Naive thymus-derived CD4-positive, alpha-beta T cell (primary cell): Measurements from ENCODE around the gene ARL6IP1. TPM values are rescaled to one million over a fixed set of nuclear protein-coding genes. Genes with fewer than 3 reads are reported as not detected.

Source experiments
- ATAC-seq: fragments of 150-1000 bp; cut with Tn5 transposase; 2 replicates; pipeline ENCODE4 v1.10.0; 2021; ENCODE audit warnings: mild to moderate bottlenecking, moderate library complexity
- CTCF ChIA-PET: fragments of 350-600 bp; sonication (Branson Sonifier 250); formaldehyde crosslinking; loops from one replicate; lab custom pipeline; 2021; ENCODE audit warnings: antibody characterized with exemption; lab: Charles Lee
- POLR2A ChIA-PET: fragments of 350-600 bp; sonication (Branson Sonifier 250); formaldehyde crosslinking; loops from one replicate; lab custom pipeline; 2021; ENCODE audit warnings: antibody characterized with exemption, inconsistent platforms; lab: Charles Lee
- DNase-seq, 9 donors: peaks; one replicate each; pipeline versions ENCODE4 v3.0.0 to v3.0.0-alpha.2; 2020 to 2022; ENCODE audit warnings: mixed read lengths in 1 of 9
- H3K27ac ChIP-seq: one replicate; pipeline ENCODE4 v1.7.0; 2013; ENCODE audit warnings: mild to moderate bottlenecking, low read depth, low read length, moderate library complexity
- H3K27me3 ChIP-seq, 2 donors: one replicate each; pipeline ENCODE4 v1.7.0; 2013; ENCODE audit warnings: low read length in 2 of 2, mild to moderate bottlenecking in 2 of 2, moderate library complexity in 2 of 2; ENCODE audit not compliant: control insufficient read depth in 2 of 2, insufficient read depth in 2 of 2
- H3K36me3 ChIP-seq, 3 experiments: 1 replicate in 2 of 3; 2 replicates in 1 of 3; pipeline ENCODE4 v1.7.0; 2013; ENCODE audit warnings: low read length in 3 of 3, mild to moderate bottlenecking in 3 of 3, moderate library complexity in 1 of 3; ENCODE audit not compliant: insufficient read depth in 3 of 3, control insufficient read depth in 2 of 3
- H3K4me1 ChIP-seq, 2 donors: one replicate each; pipeline ENCODE4 v1.7.0; 2013; ENCODE audit warnings: low read length in 2 of 2, mild to moderate bottlenecking in 2 of 2, moderate library complexity in 1 of 2; ENCODE audit not compliant: control insufficient read depth in 2 of 2, insufficient read depth in 2 of 2
- H3K4me3 ChIP-seq: 2 replicates; pipeline ENCODE4 v1.7.0; 2013; ENCODE audit warnings: mild to moderate bottlenecking, low read length
- H3K9me3 ChIP-seq, 3 experiments: 1 replicate in 2 of 3; 2 replicates in 1 of 3; pipeline ENCODE4 v1.7.0; 2013; ENCODE audit warnings: low read length in 3 of 3; ENCODE audit not compliant: control insufficient read depth in 2 of 3
- H3K27ac Mint-ChIP-seq, 9 donors: one replicate each; pipeline ENCODE4 v1.8.0; 2020 to 2022; ENCODE audit warnings: mixed read lengths in 9 of 9, mild to moderate bottlenecking in 8 of 9, moderate library complexity in 5 of 9, inconsistent platforms in 2 of 9
- H3K27me3 Mint-ChIP-seq, 5 donors: one replicate each; pipeline ENCODE4 v1.8.0; 2021 to 2022; ENCODE audit warnings: mixed read lengths in 5 of 5, mild to moderate bottlenecking in 1 of 5
- H3K36me3 Mint-ChIP-seq, 5 donors: one replicate each; pipeline ENCODE4 v1.8.0; 2020 to 2022; ENCODE audit warnings: mixed read lengths in 5 of 5, mild to moderate bottlenecking in 3 of 5, inconsistent platforms in 1 of 5
- H3K4me1 Mint-ChIP-seq, 7 donors: one replicate each; pipeline ENCODE4 v1.8.0; 2020 to 2022; ENCODE audit warnings: mixed read lengths in 7 of 7, mild to moderate bottlenecking in 3 of 7, inconsistent platforms in 1 of 7
- H3K4me3 Mint-ChIP-seq, 10 donors: one replicate each; pipeline ENCODE4 v1.8.0; 2020 to 2022; ENCODE audit warnings: mild to moderate bottlenecking in 10 of 10, mixed read lengths in 10 of 10, moderate library complexity in 6 of 10, inconsistent platforms in 2 of 10
- H3K9me3 Mint-ChIP-seq, 11 donors: one replicate each; pipeline ENCODE4 v1.8.0; 2020 to 2022; ENCODE audit warnings: mixed read lengths in 11 of 11, mild to moderate bottlenecking in 4 of 11, inconsistent platforms in 1 of 11, moderate library complexity in 1 of 11
- intact Hi-C, 2 donors: fragments of 100-400 bp; cut with micrococcal nuclease; formaldehyde crosslinking; loops; one replicate each; pipeline ENCODE4 v1.15.1; 2023
- polyA plus RNA-seq, 2 donors: library from polyadenylated mRNA; unstranded; fragments of 300-500 nt; fragmentation: Illumina TruSeq; gene quantifications; one replicate each; pipeline ENCODE4 v1.2.3, GENCODE V29; 2021
- total RNA-seq, 6 experiments: library from RNA in 5 of 6; stranded (reverse) in 5 of 6; gene quantifications; 1 replicate in 5 of 6; 2 replicates in 1 of 6; pipeline ENCODE4 v1.2.3 and lab custom pipeline; 2021 to 2026

Gene ARL6IP1
- total and polyA plus RNA-seq, 7 experiments from 2014 or later = 82.9 to 208 (median 102) TPM

GRCh38 chr16:18797746-18798145 lies 3.6 kb downstream of the ARL6IP1 start:
- Histone ChIP-seq H3K27ac (no peak overlapping the region), H3K36me3 (peaks cover 0 to 40% (median 26%) of the 10 kb centered on the region in 3 experiments), H3K9me3 (no peaks in the 10 kb centered on the region), H3K4me1 (peaks cover 18 to 21% of the 10 kb centered on the region in 2 donors), H3K4me3 (no peak overlapping the region), H3K27me3 (no peaks in the 10 kb centered on the region)
- peaks cover 0 to 2% (median 0%) of the 10 kb centered on the region in 5 donors for H3K27me3 Mint-ChIP-seq
- H3K9me3 Mint-ChIP-seq = peaks cover 0 to 4% (median 0%) of the 10 kb centered on the region in 11 donors
- intact Hi-C loops = loop anchor here in 1 of 2 donors (10.0 kb wide), 1 partner anchor 1783 kb away; no protein-coding TSS in a partner anchor
- H3K27ac Mint-ChIP-seq = peak overlapping the region in 2 of 9 donors; percentile 43 to 59
- CTCF ChIA-PET = no interaction called here
- ATAC-seq = no peak
- peak overlapping the region in 1 of 10 donors; percentile 24 for H3K4me3 Mint-ChIP-seq
- DNase-seq = no peak
- POLR2A ChIA-PET = no interaction called here
- peaks cover 18 to 52% (median 47%) of the 10 kb centered on the region in 7 donors for H3K4me1 Mint-ChIP-seq
- H3K36me3 Mint-ChIP-seq = peaks cover 0 to 36% (median 12%) of the 10 kb centered on the region in 5 donors

GRCh38 chr16:18796377-18796776 lies 5.0 kb downstream of the ARL6IP1 start:
- intact Hi-C loops = loop anchor here in 1 of 2 donors (10.0 kb wide), 1 partner anchor 1782 kb away; no protein-coding TSS in a partner anchor
- Histone ChIP-seq H3K27ac (no peak overlapping the region), H3K27me3 (no peaks in the 10 kb centered on the region), H3K36me3 (peaks cover 0 to 46% (median 28%) of the 10 kb centered on the region in 3 experiments), H3K4me3 (no peak overlapping the region), H3K9me3 (no peaks in the 10 kb centered on the region), H3K4me1 (peaks cover 14 to 18% of the 10 kb centered on the region in 2 donors)
- CTCF ChIA-PET = no interaction called here
- ATAC-seq (no peak), DNase-seq (no peak)
- Mint-ChIP-seq H3K4me1 (peaks cover 17 to 54% (median 38%) of the 10 kb centered on the region in 7 donors), H3K27me3 (peaks cover 0 to 1% (median 0%) of the 10 kb centered on the region in 5 donors), H3K4me3 (no peak overlapping the region), H3K36me3 (peaks cover 0 to 32% (median 14%) of the 10 kb centered on the region in 5 donors), H3K27ac (peak overlapping the region in 1 of 9 donors; percentile 32), H3K9me3 (peaks cover 0 to 2% (median 0%) of the 10 kb centered on the region in 11 donors)
- POLR2A ChIA-PET = no interaction called here

GRCh38 chr16:18792836-18793433 lies 8.4 kb downstream of the ARL6IP1 start:
- Histone ChIP-seq H3K27ac (no peak overlapping the region), H3K9me3 (no peaks in the 10 kb centered on the region), H3K27me3 (no peaks in the 10 kb centered on the region), H3K4me1 (peaks cover 10 to 15% of the 10 kb centered on the region in 2 donors), H3K36me3 (peaks cover 0 to 59% (median 31%) of the 10 kb centered on the region in 3 experiments), H3K4me3 (no peak overlapping the region)
- no peak for DNase-seq
- ChIA-PET CTCF (interaction anchor here (1.3 kb wide), 1 partner anchor 11 kb away, joined by 4 read pairs; no protein-coding TSS in a partner anchor), POLR2A (interaction anchor here (6.0 kb wide), 1 partner anchor 9 kb away, joined by 130 read pairs; the partner anchor contains the start of gene ARL6IP1)
- Mint-ChIP-seq H3K27me3 (peaks cover 0 to 2% (median 0%) of the 10 kb centered on the region in 5 donors), H3K36me3 (peaks cover 15 to 44% (median 33%) of the 10 kb centered on the region in 5 donors), H3K9me3 (peaks cover 0 to 6% (median 0%) of the 10 kb centered on the region in 11 donors), H3K4me3 (no peak overlapping the region), H3K4me1 (peaks cover 14 to 53% (median 31%) of the 10 kb centered on the region in 7 donors), H3K27ac (peak overlapping the region in 2 of 9 donors; percentile 5 to 26)
- intact Hi-C loops = loop anchor here in 1 of 2 donors (5.0 to 10.0 kb wide), 2 partner anchors 924 to 1778 kb away; partner anchors contain the start of genes IQCK and KNOP1
- no peak for ATAC-seq

- H3K27ac Mint-ChIP-seq = peak within 1 kb of the TSS; percentile 89 to 96 (median 94)
- Histone ChIP-seq H3K4me3 (peak within 1 kb of the TSS; percentile 98), H3K9me3 (no peaks in the 10 kb centered on the region), H3K4me1 (peaks cover 22 to 43% of the 10 kb centered on the region in 2 donors), H3K27ac (peak within 1 kb of the TSS; percentile 91), H3K36me3 (peaks cover 8 to 71% (median 20%) of the 10 kb centered on the region in 3 experiments), H3K27me3 (no peaks in the 10 kb centered on the region)
- H3K4me3 Mint-ChIP-seq = peak within 1 kb of the TSS; percentile 92 to 99 (median 96)
- intact Hi-C loops = loop anchor here (1.0 to 10.0 kb wide), 6 partner anchors 11 to 1775 kb away; partner anchors contain the start of genes ARL6IP1 (in 2 of the 2), COQ7 (in 2 of the 2), CCP110 (in 1 of the 2) and IQCK (in 1 of the 2)
- H3K27me3 Mint-ChIP-seq = peaks cover 0 to 2% (median 0%) of the 10 kb centered on the region in 5 donors
- POLR2A ChIA-PET = interaction anchor here (0.9 to 6.0 kb wide), 8 partner anchors 11 to 765 kb away, joined by 3 to 130 read pairs (median 4); partner anchors contain the start of genes ARL6IP1, COQ7 and VPS35L
- H3K36me3 Mint-ChIP-seq = peaks cover 19 to 63% (median 52%) of the 10 kb centered on the region in 5 donors
- DNase-seq (peak; percentile 72 to 97 (median 91)), ATAC-seq (peak; percentile 98)
- peaks cover 35 to 63% (median 50%) of the 10 kb centered on the region in 7 donors for H3K4me1 Mint-ChIP-seq
- CTCF ChIA-PET = interaction anchor here (0.5 to 1.3 kb wide), 5 partner anchors 9 to 104 kb away, joined by 3 to 9 read pairs (median 6); partner anchors contain the start of gene ARL6IP1
- H3K9me3 Mint-ChIP-seq = peaks cover 0 to 6% (median 0%) of the 10 kb centered on the region in 11 donors
These were observed 11.3 kb downstream of the ARL6IP1 start, which contains the start of gene RPS15A for GRCh38 chr16:18789850-18790706. Gene RPS15A, minus strand, starts transcription at chr16:18790334. Its CDS starts 1,221 bp downstream, at chr16:18789113.

- Histone ChIP-seq H3K27ac (peak overlapping the region; percentile 91), H3K4me3 (peak overlapping the region; percentile 98), H3K36me3 (peaks cover 13 to 73% (median 25%) of the 10 kb centered on the region in 3 experiments), H3K27me3 (no peaks in the 10 kb centered on the region), H3K4me1 (peaks cover 22 to 49% of the 10 kb centered on the region in 2 donors), H3K9me3 (no peaks in the 10 kb centered on the region)
- H3K4me1 Mint-ChIP-seq = peaks cover 38 to 69% (median 56%) of the 10 kb centered on the region in 7 donors
- H3K27me3 Mint-ChIP-seq = peaks cover 0 to 2% (median 0%) of the 10 kb centered on the region in 5 donors
- H3K27ac Mint-ChIP-seq = peak overlapping the region; percentile 89 to 96 (median 94)
- ChIA-PET CTCF (interaction anchor here (1.1 to 1.3 kb wide), 3 partner anchors 10 to 15 kb away, joined by 3 to 9 read pairs (median 6); partner anchors contain the start of gene ARL6IP1), POLR2A (interaction anchor here (0.7 to 6.0 kb wide), 7 partner anchors 12 to 1776 kb away, joined by 3 to 130 read pairs (median 4); partner anchors contain the start of genes ARL6IP1, COQ7 and VPS35L)
- peaks cover 0 to 6% (median 0%) of the 10 kb centered on the region in 11 donors for H3K9me3 Mint-ChIP-seq
- peaks cover 19 to 67% (median 53%) of the 10 kb centered on the region in 5 donors for H3K36me3 Mint-ChIP-seq
- DNase-seq (no peak), ATAC-seq (no peak)
- peak overlapping the region; percentile 92 to 99 (median 96) for H3K4me3 Mint-ChIP-seq
- intact Hi-C loops = no loop called here
These were observed 11.9 kb downstream of the ARL6IP1 start for GRCh38 chr16:18789515-18789849.
